PC-3 (cell line): ENCODE measurements around the gene CAPN5. TPM values are rescaled to one million over a fixed set of nuclear protein-coding genes. Genes with fewer than 3 reads are reported as not detected.

Source experiments
- ATAC-seq: fragments of 200-7000 bp; cut with Tn5 transposase; 2 replicates; pipeline ENCODE4 v1.9.1; 2020; ENCODE audit warnings: mild to moderate bottlenecking, moderate library complexity
- BruUV-seq: library from RNA; stranded (reverse); fragments of 400-500 nt; replicated peaks from 2 replicates; lab custom pipeline; 2021; lab: Mats Ljungman, UMichigan
- CTCF ChIA-PET: fragments of 300-600 bp; sonication (Branson Sonifier 250); formaldehyde crosslinking; loops from one replicate; lab custom pipeline; 2022; ENCODE audit warnings: antibody characterized with exemption; lab: Charles Lee
- POLR2A ChIA-PET: fragments of 300-600 bp; sonication (Branson Sonifier 250); formaldehyde crosslinking; loops from one replicate; lab custom pipeline; 2022; ENCODE audit warnings: antibody characterized with exemption; ENCODE audit not compliant: unreplicated experiment; lab: Charles Lee
- DNase-seq: peaks from one replicate; pipeline ENCODE4 v3.0.0-alpha.2; 2015
- H2AFZ ChIP-seq: fragments of 300-600 bp; sonication (generic); 2 replicates; pipeline ENCODE4 v1.6.0; 2016; ENCODE audit warnings: antibody characterized with exemption, low read length
- H3F3A ChIP-seq: fragments of 300-600 bp; sonication (generic); one replicate; pipeline ENCODE4 v1.6.0; 2017; ENCODE audit warnings: antibody characterized with exemption, low read length, control low read depth, mild to moderate bottlenecking; ENCODE audit not compliant: unreplicated experiment
- H3K27ac ChIP-seq: fragments of 300-600 bp; sonication (generic); 2 replicates; pipeline ENCODE4 v1.5.1; 2016; ENCODE audit warnings: mild to moderate bottlenecking, low read length
- H3K27me3 ChIP-seq: fragments of 300-600 bp; sonication (generic); 2 replicates; pipeline ENCODE4 v1.6.1; 2016; ENCODE audit warnings: low read length, mixed read lengths
- H3K36me3 ChIP-seq: fragments of 300-600 bp; sonication (generic); 2 replicates; pipeline ENCODE4 v1.6.1; 2016; ENCODE audit warnings: low read depth, mixed run types, low read length, mixed read lengths
- H3K4me1 ChIP-seq: fragments of 300-600 bp; sonication (generic); 2 replicates; pipeline ENCODE4 v1.5.1; 2016; ENCODE audit warnings: low read length; ENCODE audit not compliant: insufficient read depth
- H3K4me2 ChIP-seq: fragments of 300-600 bp; sonication (generic); 2 replicates; pipeline ENCODE4 v1.6.0; 2016; ENCODE audit warnings: low read length
- H3K4me3 ChIP-seq: fragments of 300-600 bp; sonication (generic); 2 replicates; pipeline ENCODE4 v1.5.1; 2016; ENCODE audit warnings: mild to moderate bottlenecking, low read length, mixed read lengths
- H3K79me2 ChIP-seq: fragments of 300-600 bp; sonication (generic); 2 replicates; pipeline ENCODE4 v1.6.1; 2017; ENCODE audit warnings: low read length, mixed read lengths
- H3K9ac ChIP-seq: fragments of 300-600 bp; sonication (generic); 2 replicates; pipeline ENCODE4 v1.6.0; 2016; ENCODE audit warnings: mild to moderate bottlenecking, low read length
- H3K9me2 ChIP-seq: fragments of 300-600 bp; sonication (generic); replicated peaks from 2 replicates; pipeline ENCODE4 v1.6.1; 2016; ENCODE audit warnings: mixed run types, low read length, mixed read lengths
- H3K9me3 ChIP-seq: fragments of 300-600 bp; sonication (generic); 2 replicates; pipeline ENCODE4 v1.6.1; 2016; ENCODE audit warnings: low read length, mixed read lengths
- H4K20me1 ChIP-seq: fragments of 300-600 bp; sonication (generic); 2 replicates; pipeline ENCODE4 v1.6.1; 2016; ENCODE audit warnings: low read length, mixed read lengths
- EZH2 ChIP-seq: fragments of 300-600 bp; sonication (generic); IDR thresholded peaks from one replicate; pipeline ENCODE4 v1.6.1; 2017; ENCODE audit warnings: antibody characterized with exemption, mild to moderate bottlenecking, low read length; ENCODE audit not compliant: unreplicated experiment
- EZH2phosphoT487 ChIP-seq: fragments of 300-600 bp; sonication (generic); IDR thresholded peaks from 2 replicates; pipeline ENCODE4 v1.6.1; 2018; ENCODE audit warnings: mild to moderate bottlenecking, antibody characterized with exemption, low read length, borderline replicate concordance
- intact Hi-C: fragments of 100-400 bp; cut with micrococcal nuclease; formaldehyde crosslinking; loops from 2 replicates; pipeline ENCODE4 v1.9.0; 2023
- total RNA-seq: library from RNA; depleted of rRNA; stranded (reverse); fragments of >200 nt; gene quantifications from 2 replicates; pipeline ENCODE4 v1.2.3, GENCODE V29; 2014
- TF ChIP-seq, protein P1 (sequence below): fragments of 300-600 bp; sonication (generic); conservative IDR thresholded peaks from 2 replicates; pipeline ENCODE4 v1.5.1; 2017; ENCODE audit warnings: antibody characterized with exemption, low read depth, mild to moderate bottlenecking, low read length

The CAPN5 gene
- total RNA-seq, 1 experiment from 2014 or later = 6.3 TPM

DNA sequence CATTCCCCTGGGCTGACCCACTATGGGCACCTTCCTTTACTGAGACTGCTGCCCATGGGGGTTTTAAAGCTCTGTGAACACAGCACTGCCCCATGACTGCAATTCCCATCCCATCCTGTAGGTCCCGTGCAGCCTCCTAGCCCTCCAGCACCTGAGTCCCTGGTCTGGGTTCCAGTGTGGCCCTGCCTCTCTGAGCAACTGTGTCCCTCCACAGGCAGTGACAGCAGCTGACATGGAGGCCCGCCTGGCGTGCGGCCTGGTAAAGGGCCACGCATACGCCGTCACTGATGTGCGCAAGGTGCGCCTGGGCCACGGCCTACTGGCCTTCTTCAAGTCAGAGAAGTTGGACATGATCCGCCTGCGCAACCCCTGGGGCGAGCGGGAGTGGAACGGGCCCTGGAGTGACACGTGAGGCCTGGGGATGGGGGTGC, 48.4 kb downstream of the CAPN5 start:
- no TSS peak for BruUV-seq
- intact Hi-C loops = loop anchor here (10.0 kb wide), 1 partner anchor 310 kb away; no protein-coding TSS in a partner anchor

DNA sequence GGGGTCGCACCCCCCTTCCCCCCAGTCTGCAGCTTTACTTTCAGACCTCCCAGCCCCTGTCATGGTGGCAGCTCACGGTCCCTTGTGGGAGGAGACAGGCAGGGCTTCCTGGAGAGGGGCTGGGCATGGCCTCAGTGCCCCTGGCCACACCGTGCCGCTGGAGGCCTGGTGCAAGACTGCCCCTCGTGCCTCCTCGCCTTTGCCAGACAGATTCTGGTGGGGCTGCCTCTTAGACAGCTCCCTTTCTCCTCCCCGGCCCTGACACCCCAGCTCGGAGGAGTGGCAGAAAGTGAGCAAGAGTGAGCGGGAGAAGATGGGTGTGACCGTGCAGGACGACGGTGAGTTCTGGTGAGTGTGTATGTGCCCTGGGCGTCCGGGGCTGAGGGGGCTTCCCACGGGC, 49.2 kb downstream of the CAPN5 start:
- no peak overlapping the region for H3K27ac ChIP-seq
- intact Hi-C loops = loop anchor here (10.0 kb wide), 1 partner anchor 311 kb away; no protein-coding TSS in a partner anchor
- H4K20me1 ChIP-seq = no peaks in the 10 kb centered on the region
- CTCF ChIA-PET = interaction anchor here (1.3 kb wide), 1 partner anchor 68 kb away, joined by 4 read pairs; no protein-coding TSS in a partner anchor
- no TSS peak for BruUV-seq
- H3K79me2 ChIP-seq = no peaks in the 10 kb centered on the region
- no peak overlapping the region for H3K4me2 ChIP-seq
- H3K27me3 ChIP-seq = no peaks in the 10 kb centered on the region
- H3K9me3 ChIP-seq = no peaks in the 10 kb centered on the region
- peaks cover 9% of the 10 kb centered on the region for H3K4me1 ChIP-seq
- H3K4me3 ChIP-seq = no peak overlapping the region
- H3K36me3 ChIP-seq = no peaks in the 10 kb centered on the region
- DNase-seq (no peak), ATAC-seq (no peak)
- no peaks in the 10 kb centered on the region for H3F3A ChIP-seq
- POLR2A ChIA-PET = no interaction called here
- no peaks in the 10 kb centered on the region for H3K9me2 ChIP-seq
- no peak overlapping the region for H3K9ac ChIP-seq
- H2AFZ ChIP-seq = no peak overlapping the region
- TF ChIP-seq EZH2phosphoT487 (no peak), EZH2 (no peak)
- TF ChIP-seq, protein P1, sequence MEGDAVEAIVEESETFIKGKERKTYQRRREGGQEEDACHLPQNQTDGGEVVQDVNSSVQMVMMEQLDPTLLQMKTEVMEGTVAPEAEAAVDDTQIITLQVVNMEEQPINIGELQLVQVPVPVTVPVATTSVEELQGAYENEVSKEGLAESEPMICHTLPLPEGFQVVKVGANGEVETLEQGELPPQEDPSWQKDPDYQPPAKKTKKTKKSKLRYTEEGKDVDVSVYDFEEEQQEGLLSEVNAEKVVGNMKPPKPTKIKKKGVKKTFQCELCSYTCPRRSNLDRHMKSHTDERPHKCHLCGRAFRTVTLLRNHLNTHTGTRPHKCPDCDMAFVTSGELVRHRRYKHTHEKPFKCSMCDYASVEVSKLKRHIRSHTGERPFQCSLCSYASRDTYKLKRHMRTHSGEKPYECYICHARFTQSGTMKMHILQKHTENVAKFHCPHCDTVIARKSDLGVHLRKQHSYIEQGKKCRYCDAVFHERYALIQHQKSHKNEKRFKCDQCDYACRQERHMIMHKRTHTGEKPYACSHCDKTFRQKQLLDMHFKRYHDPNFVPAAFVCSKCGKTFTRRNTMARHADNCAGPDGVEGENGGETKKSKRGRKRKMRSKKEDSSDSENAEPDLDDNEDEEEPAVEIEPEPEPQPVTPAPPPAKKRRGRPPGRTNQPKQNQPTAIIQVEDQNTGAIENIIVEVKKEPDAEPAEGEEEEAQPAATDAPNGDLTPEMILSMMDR = no peak

More for the DNA sequence above, 48.4 kb downstream of the CAPN5 start:
- TF ChIP-seq, protein P1 = peak; percentile 52
- TF ChIP-seq EZH2phosphoT487 (no peak), EZH2 (no peak)
- no peaks in the 10 kb centered on the region for H3K9me2 ChIP-seq
- no peak overlapping the region for H3K27ac ChIP-seq
- H3K4me2 ChIP-seq = no peak overlapping the region
- no peaks in the 10 kb centered on the region for H3K27me3 ChIP-seq
- H3K79me2 ChIP-seq = no peaks in the 10 kb centered on the region
- no peaks in the 10 kb centered on the region for H3K9me3 ChIP-seq
- no peak overlapping the region for H2AFZ ChIP-seq
- no peak overlapping the region for H3K9ac ChIP-seq
- peaks cover 17% of the 10 kb centered on the region for H3K4me1 ChIP-seq
- ChIA-PET CTCF (interaction anchor here (0.6 kb wide), 1 partner anchor 573 kb away, joined by 3 read pairs; no protein-coding TSS in a partner anchor), POLR2A (no interaction called here)
- DNase-seq (peak; percentile 25), ATAC-seq (peak; percentile 23; the same call in 1 of the 2 replicates)
- H4K20me1 ChIP-seq = no peaks in the 10 kb centered on the region
- H3F3A ChIP-seq = no peaks in the 10 kb centered on the region
- no peak overlapping the region for H3K4me3 ChIP-seq
- H3K36me3 ChIP-seq = no peaks in the 10 kb centered on the region

- no peaks in the 10 kb centered on the region for H3F3A ChIP-seq
- no peak overlapping the region for H3K4me2 ChIP-seq
- H2AFZ ChIP-seq = no peak overlapping the region
- intact Hi-C loops = loop anchor here (10.0 kb wide), 1 partner anchor 313 kb away; no protein-coding TSS in a partner anchor
- no peaks in the 10 kb centered on the region for H3K9me3 ChIP-seq
- H3K27ac ChIP-seq = no peak overlapping the region
- H3K9ac ChIP-seq = no peak overlapping the region
- H3K4me3 ChIP-seq = no peak overlapping the region
- H3K9me2 ChIP-seq = no peaks in the 10 kb centered on the region
- POLR2A ChIA-PET = no interaction called here
- ATAC-seq = no peak
- BruUV-seq = no TSS peak
- CTCF ChIA-PET = interaction anchor here (1.3 kb wide), 1 partner anchor 70 kb away, joined by 4 read pairs; no protein-coding TSS in a partner anchor
- H4K20me1 ChIP-seq = no peaks in the 10 kb centered on the region
- no peaks in the 10 kb centered on the region for H3K79me2 ChIP-seq
- no peaks in the 10 kb centered on the region for H3K27me3 ChIP-seq
- DNase-seq = no peak
- TF ChIP-seq, protein P1 = no peak
- TF ChIP-seq EZH2 = no peak
- no peak for TF ChIP-seq EZH2phosphoT487
- H3K4me1 ChIP-seq = no peaks in the 10 kb centered on the region
- H3K36me3 ChIP-seq = no peaks in the 10 kb centered on the region
Observed at GRCh38 chr11:77117492-77117891, 50.7 kb downstream of the CAPN5 start.
